Measurements from ENCODE around the gene NXF2B.
"Not testable (repeated sequence)": the region's sequence is repeated elsewhere in the genome, so short reads cannot be mapped to it uniquely, and the experiment has no call there.

DNA sequence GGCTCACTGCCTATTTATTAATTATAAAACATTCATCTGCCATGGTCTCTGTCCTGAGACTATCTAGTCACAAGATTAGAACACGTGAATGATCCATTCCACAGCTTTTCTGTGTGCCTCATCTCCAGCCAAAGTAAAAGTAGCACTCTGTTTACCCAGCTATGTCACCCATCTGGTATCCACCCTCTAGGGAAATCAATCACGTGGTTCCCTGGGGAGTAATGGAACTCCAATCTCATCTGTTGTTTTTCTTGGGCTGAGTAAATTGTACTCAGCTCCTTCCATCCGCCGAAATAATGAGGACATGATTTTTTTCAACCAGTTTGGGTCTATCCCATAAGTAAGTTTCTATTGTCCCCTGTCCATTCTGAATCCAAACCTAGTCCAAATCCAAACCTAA is 18.8 kb upstream of the NXF2B start:
- TF ChIP-seq CTCF (IDR thresholded peaks at IDR 0.05; ENCODE audit: borderline replicate concordance, extremely low read depth, low read length, poor library complexity, severe bottlenecking); EZH2 (IDR thresholded peaks at IDR 0.05; ENCODE audit: borderline replicate concordance, low read depth, low read length, severe bottlenecking): not testable (repeated sequence)
